HL-60 (cell line): ENCODE measurements around the gene DPCD.

Source experiments
- CTCF ChIP-seq: IDR thresholded peaks from one replicate; pipeline ENCODE4 v1.5.1; 2011; ENCODE audit warnings: low read length, control low read depth, inconsistent platforms; ENCODE audit not compliant: insufficient read depth
- POLR2AphosphoS5 ChIP-seq: IDR thresholded peaks from 2 replicates; pipeline ENCODE4 v1.6.1; 2012; ENCODE audit warnings: low read depth
- REST ChIP-seq: IDR thresholded peaks from 2 replicates; pipeline ENCODE4 v1.6.1; 2012; ENCODE audit warnings: low read depth; ENCODE audit not compliant: insufficient replicate concordance
- SPI1 ChIP-seq: IDR thresholded peaks from 2 replicates; pipeline ENCODE4 v1.6.1; 2012; ENCODE audit warnings: low read depth, mild to moderate bottlenecking, borderline replicate concordance

- no peak for TF ChIP-seq CTCF
- TF ChIP-seq POLR2AphosphoS5, result no peak
- TF ChIP-seq REST, result no peak
- TF ChIP-seq SPI1, result no peak
These were observed 30.6 kb upstream of the DPCD start for GRCh38 chr10:101557541-101557940.
